ENCODE results near the gene COA1. TPM values are rescaled to one million over a fixed set of nuclear protein-coding genes. Genes with fewer than 3 reads are reported as not detected.

The COA1 gene
- total and polyA plus RNA-seq, 9 donors: 33.2 to 67.7 (median 51.7) TPM

DNA sequence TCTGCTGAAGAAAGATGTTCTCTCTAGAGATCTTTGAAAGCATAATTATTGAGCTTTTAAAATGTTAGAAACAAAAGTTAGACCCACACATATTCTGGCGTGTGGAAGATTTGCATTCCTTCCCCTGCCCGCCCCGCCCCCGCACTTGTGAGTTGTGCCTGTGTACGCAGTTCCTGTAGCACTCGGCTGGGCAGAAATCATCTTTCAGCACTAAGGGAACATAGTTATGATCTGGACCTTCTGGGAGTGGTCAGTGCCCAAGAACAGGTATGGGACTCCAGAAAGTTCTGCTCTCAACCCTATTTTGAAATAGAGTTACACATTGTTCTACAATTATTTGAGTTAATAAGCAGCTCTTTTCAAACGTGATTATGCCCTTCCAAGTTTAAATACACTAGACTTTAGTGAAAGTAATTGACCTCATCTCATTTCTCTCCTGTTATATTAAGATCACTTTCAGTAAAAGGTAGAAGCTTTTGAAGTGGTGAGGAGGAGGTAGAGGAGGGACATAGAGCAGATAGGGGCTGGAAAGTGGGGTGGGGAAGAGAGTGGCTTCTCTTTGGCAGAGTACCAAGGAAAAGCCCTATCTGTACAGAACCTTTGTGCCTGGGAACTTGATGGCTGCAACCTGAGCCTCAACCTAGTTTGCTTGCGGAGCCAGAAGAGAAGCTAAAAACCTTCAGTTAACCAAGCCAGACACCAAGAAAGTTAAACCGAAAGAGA is 34.9 kb upstream of the COA1 start:
- peak overlapping the region in 1 of 2 donors; percentile 61 for H3K27ac ChIP-seq
- no peak overlapping the region for H3K4me3 ChIP-seq
- H3K9me3 ChIP-seq: no peaks in the 10 kb centered on the region
- DNase-seq: peak; percentile 47 to 73 (median 59)
- H3K36me3 ChIP-seq: no peaks in the 10 kb centered on the region
- no peaks in the 10 kb centered on the region for H3K27me3 ChIP-seq
- TF ChIP-seq EP300 (IDR thresholded peaks at IDR 0.05) (no peak), POLR2A (IDR thresholded peaks at IDR 0.05) (no peak)
- TF ChIP-seq, protein P1, sequence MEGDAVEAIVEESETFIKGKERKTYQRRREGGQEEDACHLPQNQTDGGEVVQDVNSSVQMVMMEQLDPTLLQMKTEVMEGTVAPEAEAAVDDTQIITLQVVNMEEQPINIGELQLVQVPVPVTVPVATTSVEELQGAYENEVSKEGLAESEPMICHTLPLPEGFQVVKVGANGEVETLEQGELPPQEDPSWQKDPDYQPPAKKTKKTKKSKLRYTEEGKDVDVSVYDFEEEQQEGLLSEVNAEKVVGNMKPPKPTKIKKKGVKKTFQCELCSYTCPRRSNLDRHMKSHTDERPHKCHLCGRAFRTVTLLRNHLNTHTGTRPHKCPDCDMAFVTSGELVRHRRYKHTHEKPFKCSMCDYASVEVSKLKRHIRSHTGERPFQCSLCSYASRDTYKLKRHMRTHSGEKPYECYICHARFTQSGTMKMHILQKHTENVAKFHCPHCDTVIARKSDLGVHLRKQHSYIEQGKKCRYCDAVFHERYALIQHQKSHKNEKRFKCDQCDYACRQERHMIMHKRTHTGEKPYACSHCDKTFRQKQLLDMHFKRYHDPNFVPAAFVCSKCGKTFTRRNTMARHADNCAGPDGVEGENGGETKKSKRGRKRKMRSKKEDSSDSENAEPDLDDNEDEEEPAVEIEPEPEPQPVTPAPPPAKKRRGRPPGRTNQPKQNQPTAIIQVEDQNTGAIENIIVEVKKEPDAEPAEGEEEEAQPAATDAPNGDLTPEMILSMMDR (IDR thresholded peaks at IDR 0.05): no peak
- peaks cover 11% of the 10 kb centered on the region for H3K4me1 ChIP-seq (ENCODE audit: insufficient read depth)
- intact Hi-C loops (cut with DNase I): no loop called here
- WGBS, 3 donors: 12 to 23% (median 13%) methylated on average over 9 of the region's 9 CpGs

DNA sequence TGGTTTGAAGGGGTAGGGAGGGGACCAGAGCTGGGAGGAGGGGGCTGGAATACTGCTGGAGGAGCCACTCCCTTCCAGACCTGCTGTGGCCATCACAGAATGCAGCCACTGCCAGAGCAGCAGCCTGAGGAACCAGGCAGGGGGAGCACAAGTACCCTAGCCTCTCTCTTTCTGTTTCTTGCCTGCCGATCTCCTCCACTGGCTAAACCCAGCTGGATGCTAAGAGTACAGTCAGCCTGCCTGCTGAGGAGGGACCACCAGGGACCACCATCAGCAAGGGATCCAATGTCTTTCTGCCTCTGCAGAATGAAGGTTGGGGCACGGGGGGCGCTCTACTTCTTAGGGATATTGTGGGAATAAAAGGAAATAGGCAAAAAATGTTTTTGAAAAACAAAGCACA is 33.9 kb upstream of the COA1 start:
- Histone ChIP-seq H3K4me1 (ENCODE audit: insufficient read depth) (peaks cover 11% of the 10 kb centered on the region), H3K36me3 (no peaks in the 10 kb centered on the region), H3K9me3 (no peaks in the 10 kb centered on the region), H3K27me3 (no peaks in the 10 kb centered on the region), H3K27ac (peak overlapping the region; percentile 0 to 61), H3K4me3 (no peak overlapping the region)
- DNase-seq: peak in 1 of 5 donors; percentile 48
- intact Hi-C loops (cut with DNase I): no loop called here
- WGBS, 3 donors: 14 to 29% (median 27%) methylated on average over 3 of the region's 3 CpGs
- no peak for TF ChIP-seq POLR2A (IDR thresholded peaks at IDR 0.05)
- TF ChIP-seq EP300 (IDR thresholded peaks at IDR 0.05): no peak
- TF ChIP-seq, protein P1 (IDR thresholded peaks at IDR 0.05): no peak

DNA sequence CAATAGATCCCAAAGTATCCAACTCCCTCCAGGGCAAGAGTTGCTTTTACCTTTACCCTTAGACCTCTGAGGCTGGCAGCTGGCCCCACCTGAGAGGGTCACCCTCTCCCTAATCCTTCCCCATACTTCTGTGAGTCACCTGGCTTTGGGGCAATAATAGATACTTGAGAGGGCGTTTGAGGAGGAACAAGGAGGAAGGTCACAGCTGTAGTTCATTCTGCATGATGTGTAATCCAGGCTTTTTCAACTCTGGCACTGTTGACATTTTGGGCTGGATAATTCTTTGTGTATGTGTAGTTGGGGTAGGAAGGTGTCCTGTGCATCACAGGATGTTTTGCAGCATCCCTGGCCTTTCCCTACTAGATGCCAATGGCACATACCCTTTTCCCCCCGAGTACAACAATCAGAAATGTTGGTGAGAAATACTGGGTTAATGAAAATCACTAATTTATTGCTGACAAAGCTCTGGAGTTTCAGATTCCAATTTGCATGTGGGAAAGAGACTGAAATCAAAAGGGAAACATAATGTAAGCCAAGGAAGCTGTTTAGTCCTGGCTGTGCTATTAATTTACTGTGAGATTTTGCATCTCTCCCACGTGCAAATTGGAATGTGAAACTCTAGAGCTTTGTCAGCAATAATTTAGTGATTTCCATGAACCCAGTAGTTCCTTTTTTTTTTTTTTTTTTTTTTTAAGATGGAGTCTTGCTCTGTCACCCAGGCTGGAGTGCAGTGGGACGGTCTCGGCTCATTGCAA is 32.8 kb upstream of the COA1 start:
- DNase-seq: no peak
- 32 to 43% (median 35%) methylated on average over 5 of the region's 5 CpGs for WGBS, 3 donors
- intact Hi-C loops (cut with DNase I): no loop called here
- H3K36me3 ChIP-seq: no peaks in the 10 kb centered on the region
- H3K27me3 ChIP-seq: no peaks in the 10 kb centered on the region
- TF ChIP-seq POLR2A (IDR thresholded peaks at IDR 0.05): no peak
- TF ChIP-seq EP300 (IDR thresholded peaks at IDR 0.05): no peak
- TF ChIP-seq, protein P1 (IDR thresholded peaks at IDR 0.05): no peak
- no peaks in the 10 kb centered on the region for H3K9me3 ChIP-seq
- H3K27ac ChIP-seq: peak overlapping the region in 1 of 2 donors; percentile 61
- peaks cover 11% of the 10 kb centered on the region for H3K4me1 ChIP-seq (ENCODE audit: insufficient read depth)
- no peak overlapping the region for H3K4me3 ChIP-seq

DNA sequence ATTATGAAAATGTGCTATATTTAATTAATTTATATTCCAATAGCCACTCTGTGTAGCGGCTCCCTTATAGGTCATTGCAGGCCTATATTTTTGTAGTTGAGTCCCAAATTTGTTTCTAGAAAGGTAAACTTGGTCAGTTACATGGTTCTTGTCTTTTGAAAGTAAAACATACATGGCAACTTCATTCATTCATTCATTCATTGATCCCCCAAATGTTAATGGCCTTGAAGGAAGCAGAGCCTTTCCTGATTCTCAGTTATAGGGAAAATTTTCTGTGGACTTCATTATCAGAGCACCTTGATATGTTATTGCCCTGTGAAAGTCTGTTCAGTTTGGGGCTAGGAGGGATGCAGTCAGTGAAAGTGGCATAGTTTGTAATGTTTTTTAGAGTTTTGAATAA is 32.1 kb upstream of the COA1 start:
- intact Hi-C loops (cut with DNase I): no loop called here
- Histone ChIP-seq H3K36me3 (no peaks in the 10 kb centered on the region), H3K27me3 (no peaks in the 10 kb centered on the region), H3K27ac (peak overlapping the region in 1 of 2 donors; percentile 40), H3K4me1 (ENCODE audit: insufficient read depth) (peaks cover 11% of the 10 kb centered on the region), H3K9me3 (no peaks in the 10 kb centered on the region), H3K4me3 (no peak overlapping the region)
- DNase-seq: no peak
- TF ChIP-seq EP300 (IDR thresholded peaks at IDR 0.05): no peak
- WGBS, 3 donors: 96 to 99% (median 97%) methylated on average over 1 of the region's 1 CpG

DNA sequence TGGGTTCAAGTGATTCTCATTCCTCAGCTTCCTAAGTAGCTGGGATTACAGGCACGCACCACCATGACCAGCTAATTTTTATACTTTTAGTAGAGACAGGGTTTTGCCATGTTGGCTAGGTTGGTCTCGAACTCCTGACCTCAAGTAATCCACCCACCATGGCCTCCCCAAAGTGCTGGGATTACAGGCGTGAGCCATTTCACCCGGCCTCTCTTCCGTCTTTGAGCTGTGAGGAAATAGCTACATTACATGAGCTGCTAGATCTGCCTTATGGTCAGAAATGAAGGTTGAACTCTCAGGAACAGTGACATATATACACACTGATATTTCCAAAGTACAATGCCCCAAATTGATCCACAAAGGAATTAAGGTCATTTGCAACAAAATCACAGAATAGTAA is 31.5 kb upstream of the COA1 start:
- WGBS, 3 donors: 94 to 98% (median 97%) methylated on average over 5 of the region's 5 CpGs
- intact Hi-C loops (cut with DNase I): no loop called here

More for the DNA sequence above, 31.5 kb upstream of the COA1 start:
- Histone ChIP-seq H3K36me3 (no peaks in the 10 kb centered on the region), H3K4me1 (ENCODE audit: insufficient read depth) (peaks cover 11% of the 10 kb centered on the region), H3K27ac (no peak overlapping the region), H3K4me3 (no peak overlapping the region), H3K9me3 (no peaks in the 10 kb centered on the region), H3K27me3 (no peaks in the 10 kb centered on the region)
- TF ChIP-seq POLR2A (IDR thresholded peaks at IDR 0.05) (no peak), EP300 (IDR thresholded peaks at IDR 0.05) (no peak)
- TF ChIP-seq, protein P1 (IDR thresholded peaks at IDR 0.05): no peak
- no peak for DNase-seq

Data from ovary (tissue), 9 donors.